Heart left ventricle (tissue), 16 donors: ENCODE results near the gene MRPS21. TPM values are rescaled to one million over a fixed set of nuclear protein-coding genes. Genes with fewer than 3 reads are reported as not detected.
"Not testable (repeated sequence)": the region's sequence is repeated elsewhere in the genome, so short reads cannot be mapped to it uniquely, and the experiment has no call there.

Source experiments
- ATAC-seq, 4 donors: fragments of 200-7000 bp; cut with Tn5 transposase; one replicate each; pipeline ENCODE4 v1.9.1; 2020 to 2022; ENCODE audit warnings: moderate library complexity in 4 of 4, mild to moderate bottlenecking in 3 of 4, moderate number of reproducible peaks in 1 of 4
- DNase-seq, 5 donors: peaks; one replicate each; pipeline ENCODE4 v3.0.0-alpha.2; 2020
- H3K27ac ChIP-seq, 12 donors: fragments of 200-600 bp; sonication (generic) in 4 of 12; one replicate each; pipeline versions ENCODE4 v1.5.0 to v1.8.0; 2016 to 2022; ENCODE audit warnings: mild to moderate bottlenecking in 2 of 12
- H3K27me3 ChIP-seq, 9 donors: fragments of 200-600 bp; sonication (generic) in 2 of 9; one replicate each; pipeline versions ENCODE4 v1.5.1 to v1.8.0; 2016 to 2022; ENCODE audit warnings: mild to moderate bottlenecking in 3 of 9
- H3K36me3 ChIP-seq, 9 donors: fragments of 200-600 bp; sonication (generic) in 2 of 9; one replicate each; pipeline versions ENCODE4 v1.5.0 to v1.8.0; 2018 to 2022; ENCODE audit warnings: mild to moderate bottlenecking in 2 of 9
- H3K4me1 ChIP-seq, 12 donors: fragments of 200-600 bp; sonication (generic) in 4 of 12; one replicate each; pipeline versions ENCODE4 v1.5.0 to v1.8.0; 2016 to 2022; ENCODE audit warnings: mild to moderate bottlenecking in 3 of 12
- H3K4me3 ChIP-seq, 12 donors: fragments of 200-600 bp; sonication (generic) in 4 of 12; one replicate each; pipeline versions ENCODE4 v1.5.0 to v1.8.0; 2017 to 2022; ENCODE audit warnings: mild to moderate bottlenecking in 9 of 12, moderate library complexity in 4 of 12
- H3K9me3 ChIP-seq, 12 donors: fragments of 200-600 bp; sonication (generic) in 4 of 12; one replicate each; pipeline versions ENCODE4 v1.5.0 to v1.8.0; 2016 to 2022; ENCODE audit warnings: mild to moderate bottlenecking in 1 of 12
- POLR2A ChIP-seq, 2 donors: fragments of 450-650 bp; IDR thresholded peaks; one replicate each; pipeline ENCODE4 v1.6.1; 2017; ENCODE audit warnings: antibody characterized with exemption in 2 of 2, mild to moderate bottlenecking in 2 of 2, moderate library complexity in 2 of 2
- WGBS, 4 donors: extraction: QIAGEN DNeasy Blood & Tissue Kit in 2 of 4; methylation state at CpG; one replicate each; pipeline versions ENCODE4 v1.1.5 to v1.1.7; 2013 to 2018; 5-methylcytosine and 5-hydroxymethylcytosine counted together
- intact Hi-C, 10 donors: fragments of 100-400 bp; cut with DNase I; formaldehyde crosslinking; loops; one replicate each; pipeline versions ENCODE4 v1.11.1 to v1.14.2; 2022
- polyA plus RNA-seq, 2 donors: library from polyadenylated mRNA; stranded (reverse); fragments of 200-250 nt; gene quantifications; one replicate each; pipeline ENCODE4 v1.2.3, GENCODE V29; 2013
- total RNA-seq, 9 donors: library from RNA; depleted of rRNA in 2 of 9; stranded (reverse); fragments of >200 nt in 2 of 9; fragmentation: NEBNext Ultra II Directional in 3 of 9; extraction: Animal tissue kit (Norgen Biotek cat#: 25700) in 3 of 9; gene quantifications; one replicate each; pipeline versions ENCODE4 v1.1.0 to v1.2.4, GENCODE V29; 2016 to 2023
- TF ChIP-seq, protein P1 (sequence below), 12 donors: fragments of 200-600 bp; sonication (generic) in 4 of 12; IDR thresholded peaks; one replicate each; pipeline versions ENCODE4 v1.5.0 to v1.8.0; 2018 to 2022; ENCODE audit warnings: antibody characterized with exemption in 12 of 12, mild to moderate bottlenecking in 5 of 12
- donor health status: ischemic (EF 13 %, LVEDD 7.1; RV severe dilation, severe dysfunction).
- donor health status: healthy with polysubstance abuse.
- donor health status: DM: no; HTN: yes; CAD: no.
- donor health status: DM: no; HTN: no; CAD: no.
- donor health status: ischemic (EF 25% LVEDD 6.9; RV normal size, moderate dysfunction).
- donor health status: ischemic (EF 25% LVEDD 5.7; RV mildly dilated, moderate dysfunction).
- donor health status: healthy.
- donor health status: DM: yes; HTN: yes; CAD: no.
- donor health status: ischemic (EF 35%, LVEDD 5.7; RV mildly dilated, moderate dysfunction).
- donor health status: nonischemic (EF 11% LVEDD 7.7; RV severe dilation, severe dysfunction).
- donor health status: DM: yes; HTN: yes; CAD: no.
- donor health status: PGD.
- donor health status: ischemic (EF 29% LVEDD 5.4; RV normal size, mild dysfunction).
- donor health status: nonischemic (EF 23%, LVEDD 6.1; RV moderate dilation, normal function).

Gene MRPS21
- total and polyA plus RNA-seq, 11 donors, result 44.5 to 139 (median 64.2) TPM

DNA sequence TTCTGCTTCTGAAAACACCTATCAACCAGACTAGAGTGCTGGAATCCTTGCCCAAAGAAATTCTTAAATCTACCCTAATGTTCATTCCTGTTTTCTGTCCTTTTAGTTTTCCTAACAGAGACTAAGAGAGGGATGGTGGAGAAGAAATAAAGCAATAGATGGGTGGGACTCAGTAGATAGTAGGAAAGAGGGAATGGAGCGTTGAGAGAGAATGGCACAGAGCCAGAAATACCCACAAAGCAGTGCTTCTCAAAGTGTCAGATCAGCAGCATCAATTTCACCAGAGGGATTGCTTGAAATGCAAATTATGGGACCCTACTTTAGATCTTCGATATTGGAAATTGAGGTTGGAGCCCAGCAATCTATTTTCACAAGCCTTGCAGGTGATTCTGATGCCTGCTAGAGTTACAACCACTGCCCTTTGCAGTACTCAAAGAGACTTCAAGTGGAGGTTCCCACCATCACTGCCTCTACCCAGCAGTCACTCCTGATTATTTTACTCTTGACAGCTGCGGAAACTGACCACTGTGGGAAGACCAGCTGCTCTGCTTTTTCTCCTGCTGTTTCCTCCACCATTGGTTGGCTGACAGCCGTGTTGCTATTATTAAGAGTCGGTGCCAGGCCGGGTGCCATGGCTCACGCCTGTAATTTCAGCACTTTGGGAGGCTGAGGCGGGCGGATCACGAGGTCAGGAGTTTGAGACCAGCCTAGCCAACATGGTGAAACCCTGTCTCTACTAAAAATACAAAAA lies 16.3 kb downstream of the MRPS21 start:
- Histone ChIP-seq H3K4me1 (no peaks in the 10 kb centered on the region), H3K27ac (no peak overlapping the region), H3K9me3 (no peaks in the 10 kb centered on the region), H3K27me3 (no peaks in the 10 kb centered on the region), H3K36me3 (peaks cover 0 to 41% (median 31%) of the 10 kb centered on the region in 9 donors), H3K4me3 (no peak overlapping the region)
- no peak for TF ChIP-seq POLR2A (IDR thresholded peaks at IDR 0.05)
- TF ChIP-seq, protein P1, sequence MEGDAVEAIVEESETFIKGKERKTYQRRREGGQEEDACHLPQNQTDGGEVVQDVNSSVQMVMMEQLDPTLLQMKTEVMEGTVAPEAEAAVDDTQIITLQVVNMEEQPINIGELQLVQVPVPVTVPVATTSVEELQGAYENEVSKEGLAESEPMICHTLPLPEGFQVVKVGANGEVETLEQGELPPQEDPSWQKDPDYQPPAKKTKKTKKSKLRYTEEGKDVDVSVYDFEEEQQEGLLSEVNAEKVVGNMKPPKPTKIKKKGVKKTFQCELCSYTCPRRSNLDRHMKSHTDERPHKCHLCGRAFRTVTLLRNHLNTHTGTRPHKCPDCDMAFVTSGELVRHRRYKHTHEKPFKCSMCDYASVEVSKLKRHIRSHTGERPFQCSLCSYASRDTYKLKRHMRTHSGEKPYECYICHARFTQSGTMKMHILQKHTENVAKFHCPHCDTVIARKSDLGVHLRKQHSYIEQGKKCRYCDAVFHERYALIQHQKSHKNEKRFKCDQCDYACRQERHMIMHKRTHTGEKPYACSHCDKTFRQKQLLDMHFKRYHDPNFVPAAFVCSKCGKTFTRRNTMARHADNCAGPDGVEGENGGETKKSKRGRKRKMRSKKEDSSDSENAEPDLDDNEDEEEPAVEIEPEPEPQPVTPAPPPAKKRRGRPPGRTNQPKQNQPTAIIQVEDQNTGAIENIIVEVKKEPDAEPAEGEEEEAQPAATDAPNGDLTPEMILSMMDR (IDR thresholded peaks at IDR 0.05), result no peak
- DNase-seq (no peak), ATAC-seq (peak in 1 of 4 donors; percentile 11)
- WGBS, 4 donors, result 55 to 76% (median 68%) methylated on average over 10 of the region's 10 CpGs
- intact Hi-C loops, result no loop called here

DNA sequence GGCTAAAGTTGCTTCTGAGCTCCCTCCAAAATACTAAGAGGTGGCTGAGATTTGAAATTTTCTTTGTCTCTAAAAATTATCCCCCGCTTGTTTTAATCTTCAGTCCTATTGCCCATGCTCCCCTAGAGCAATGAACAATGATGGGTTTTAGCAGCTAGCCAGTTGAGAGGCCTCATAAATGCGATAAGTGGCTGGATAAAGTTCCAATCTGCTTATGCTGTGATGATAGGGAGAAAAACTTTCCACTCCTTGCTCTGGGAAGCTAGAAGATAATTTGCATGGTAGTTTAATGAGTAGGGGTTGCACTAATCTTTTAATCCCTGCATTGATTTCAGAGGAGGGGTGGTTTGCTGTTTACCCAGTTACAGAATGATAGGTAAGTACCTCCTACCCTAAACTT lies 18.1 kb downstream of the MRPS21 start:
- 64 to 76% (median 70%) methylated on average over 2 of the region's 2 CpGs for WGBS, 4 donors
- Histone ChIP-seq H3K27me3 (no peaks in the 10 kb centered on the region), H3K4me1 (no peaks in the 10 kb centered on the region), H3K36me3 (peaks cover 0 to 29% (median 16%) of the 10 kb centered on the region in 9 donors), H3K9me3 (no peaks in the 10 kb centered on the region), H3K27ac (no peak overlapping the region), H3K4me3 (no peak overlapping the region)
- DNase-seq (no peak), ATAC-seq (no peak)
- intact Hi-C loops, result no loop called here
- no peak for TF ChIP-seq POLR2A (IDR thresholded peaks at IDR 0.05)
- TF ChIP-seq, protein P1 (IDR thresholded peaks at IDR 0.05), result no peak

DNA sequence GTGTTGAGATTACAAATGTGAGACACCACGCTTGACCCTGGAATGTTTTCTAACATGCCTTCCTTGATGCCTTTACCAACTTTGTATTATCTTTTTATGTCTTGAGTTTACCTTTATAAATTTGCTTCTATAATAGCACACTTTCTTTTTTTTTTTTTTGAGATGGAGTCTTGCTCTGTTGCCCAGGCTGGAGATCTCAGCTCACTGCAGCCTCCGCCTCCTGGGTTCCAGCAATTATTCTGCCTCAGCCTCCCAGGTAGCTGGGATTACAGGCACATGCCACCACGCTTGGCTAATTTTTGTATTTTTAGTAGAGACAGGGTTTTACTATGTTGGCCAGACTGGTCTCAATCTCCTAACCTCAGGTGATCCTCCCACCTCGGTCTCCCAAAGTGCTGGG lies 21.0 kb downstream of the MRPS21 start:
- H3K36me3 ChIP-seq, ATAC-seq, H3K9me3 ChIP-seq, H3K4me1 ChIP-seq, intact Hi-C loops, DNase-seq, H3K4me3 ChIP-seq, H3K27ac ChIP-seq, H3K27me3 ChIP-seq: not testable (repeated sequence)
- WGBS, 4 donors, result 91 to 95% (median 93%) methylated on average over 4 of the region's 4 CpGs

DNA sequence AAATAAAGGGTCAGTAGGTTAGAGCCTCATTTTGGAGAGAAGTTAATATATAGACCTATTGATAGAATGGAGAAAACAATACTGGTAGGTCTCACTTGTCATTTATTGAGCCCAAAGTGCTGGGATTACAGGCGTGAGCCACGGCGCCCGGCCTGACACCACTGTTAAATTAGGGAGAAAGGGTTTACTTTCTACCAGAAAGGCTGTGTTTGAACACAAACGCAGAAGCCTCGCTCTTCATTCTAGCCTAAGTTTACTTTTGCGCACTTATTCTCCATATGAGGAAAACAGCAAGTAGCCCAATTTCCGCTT lies 27.0 kb downstream of the MRPS21 start:
- Histone ChIP-seq H3K4me3 (peak overlapping the region; percentile 55 to 92 (median 77)), H3K27me3 (no peaks in the 10 kb centered on the region), H3K36me3 (peaks cover 0 to 20% (median 10%) of the 10 kb centered on the region in 9 donors), H3K4me1 (peaks cover 0 to 28% (median 11%) of the 10 kb centered on the region in 12 donors), H3K9me3 (no peaks in the 10 kb centered on the region), H3K27ac (peak overlapping the region; percentile 51 to 96 (median 91))
- TF ChIP-seq, protein P1 (IDR thresholded peaks at IDR 0.05), result no peak
- no peak for TF ChIP-seq POLR2A (IDR thresholded peaks at IDR 0.05)
- 65 to 85% (median 75%) methylated on average over 8 of the region's 8 CpGs for WGBS, 4 donors
- intact Hi-C loops, result loop anchor here in 4 of 10 donors (5.0 to 10.0 kb wide), 3 partner anchors 42 to 66 kb away; partner anchors contain the start of genes CA14 (in 3 of the 4) and RPRD2 (in 1 of the 4)
- DNase-seq (no peak), ATAC-seq (no peak)
